Pancreas (tissue), 10 donors: ENCODE measurements around the gene CREB3L4. TPM values are rescaled to one million over a fixed set of nuclear protein-coding genes. Genes with fewer than 3 reads are reported as not detected.

Source experiments
- ATAC-seq, 4 donors: fragments of 200-7000 bp; cut with Tn5 transposase; one replicate each; pipeline versions ENCODE4 v1.8.0 to v1.9.1; 2020; ENCODE audit warnings: mild to moderate bottlenecking in 4 of 4, moderate library complexity in 4 of 4
- DNase-seq, 6 donors: peaks; one replicate each; pipeline ENCODE4 v3.0.0-alpha.2; 2020
- FAIRE-seq: peaks from 2 replicates; lab custom pipeline; 2012; peaks lifted over from hg19 to GRCh38; lab: Jason Lieb, UNC
- H3K27ac ChIP-seq, 4 donors: fragments of 200-600 bp; sonication (generic); 1 replicate in 3 of 4; 2 replicates in 1 of 4; pipeline versions ENCODE4 v1.5.0 to v1.8.0; 2020
- H3K27me3 ChIP-seq, 4 donors: fragments of 200-600 bp; one replicate each; pipeline ENCODE4 v1.8.0; 2021
- H3K36me3 ChIP-seq, 3 donors: fragments of 200-600 bp; sonication (generic) in 1 of 3; one replicate each; pipeline versions ENCODE4 v1.5.0 to v1.8.0; 2020 to 2021
- H3K4me1 ChIP-seq, 3 donors: fragments of 200-600 bp; one replicate each; pipeline ENCODE4 v1.8.0; 2021
- H3K4me3 ChIP-seq, 4 donors: fragments of 200-600 bp; sonication (generic) in 2 of 4; one replicate each; pipeline versions ENCODE4 v1.5.0 to v1.8.0; 2020 to 2021
- H3K9me3 ChIP-seq, 4 donors: fragments of 200-600 bp; one replicate each; pipeline ENCODE4 v1.8.0; 2021
- CTCF ChIP-seq, 4 donors: fragments of 200-600 bp; sonication (generic) in 3 of 4; IDR thresholded peaks; one replicate each; pipeline versions ENCODE4 v1.5.0 to v1.8.0; 2021; ENCODE audit warnings: antibody characterized with exemption in 4 of 4
- WGBS, 2 donors: extraction: QIAGEN DNeasy Blood & Tissue Kit; methylation state at CpG; one replicate each; pipeline ENCODE4 v1.1.7; 2013; 5-methylcytosine and 5-hydroxymethylcytosine counted together
- intact Hi-C, 3 donors: fragments of 100-400 bp; cut with DNase I; formaldehyde crosslinking; loops; one replicate each; pipeline versions ENCODE4 v1.11.1 to v1.14.2; 2022
- polyA plus RNA-seq, 2 donors: library from polyadenylated mRNA; stranded (reverse); fragments of 200-250 nt; gene quantifications; one replicate each; pipeline ENCODE4 v1.2.3, GENCODE V29; 2013
- total RNA-seq, 6 donors: library from RNA; stranded (reverse); fragmentation: NEBNext Ultra II Directional in 4 of 6; extraction: Animal tissue kit (Norgen Biotek cat#: 25700) in 4 of 6; gene quantifications; one replicate each; pipeline versions ENCODE4 v1.2.1 to v1.2.4, GENCODE V29; 2021 to 2023
- donor health status: healthy with polysubstance abuse.
- donor health status: DM: no; HTN: no; CAD: no; lungs with moderate emphysema.
- donor health status: DM: no; HTN: no; CAD: no.
- donor health status: control.
- donor health status: control.
- donor health status: Bipolar disorder and iron deficiency.
- donor health status: DM: yes; HTN: yes; CAD: no.
- donor health status: DM: no; HTN: no; CAD: no.
- donor health status: DM: no; HTN: no; CAD: no.
- donor health status: DM: yes; HTN: yes; CAD: no.

CREB3L4 gene
- total and polyA plus RNA-seq, 8 donors, result 6.5 to 19.6 (median 9.6) TPM

- FAIRE-seq, result no peak
- Histone ChIP-seq H3K27me3 (no peaks in the 10 kb centered on the region), H3K27ac (no peak overlapping the region), H3K4me3 (no peak overlapping the region), H3K9me3 (no peaks in the 10 kb centered on the region), H3K4me1 (no peaks in the 10 kb centered on the region), H3K36me3 (peaks cover 0 to 17% (median 10%) of the 10 kb centered on the region in 3 donors)
- WGBS, 2 donors, result 95 to 97% methylated on average over 34 of the region's 34 CpGs
- intact Hi-C loops, result loop anchor here in 1 of 3 donors (10.0 kb wide), 2 partner anchors 117 to 147 kb away; no protein-coding TSS in a partner anchor
- TF ChIP-seq CTCF (IDR thresholded peaks at IDR 0.05), result no peak
- no peak for ATAC-seq
- peak in 1 of 6 donors; percentile 61 for DNase-seq
Observed at GRCh38 chr1:153941826-153942725, 25.6 kb upstream of the CREB3L4 start.

- intact Hi-C loops, result loop anchor here in 1 of 3 donors (10.0 kb wide), 2 partner anchors 118 to 148 kb away; no protein-coding TSS in a partner anchor
- no peak for ATAC-seq
Observed at GRCh38 chr1:153942766-153943549, 24.7 kb upstream of the CREB3L4 start.

GRCh38 chr1:153944005-153944826, 23.5 kb upstream of the CREB3L4 start:
- Histone ChIP-seq H3K27ac (peak overlapping the region in 1 of 4 donors; percentile 93), H3K36me3 (peaks cover 0 to 18% (median 0%) of the 10 kb centered on the region in 3 donors), H3K4me1 (no peaks in the 10 kb centered on the region), H3K4me3 (peak overlapping the region in 1 of 4 donors; percentile 94), H3K27me3 (no peaks in the 10 kb centered on the region), H3K9me3 (no peaks in the 10 kb centered on the region)
- intact Hi-C loops, result loop anchor here in 1 of 3 donors (10.0 kb wide), 2 partner anchors 119 to 149 kb away; no protein-coding TSS in a partner anchor
- DNase-seq (peak in 1 of 6 donors; percentile 55), ATAC-seq (no peak), FAIRE-seq (no peak)
- 83 to 84% methylated on average over 14 to 15 of the region's 15 CpGs for WGBS, 2 donors
- TF ChIP-seq CTCF (IDR thresholded peaks at IDR 0.05), result no peak

More at GRCh38 chr1:153942766-153943549, 24.7 kb upstream of the CREB3L4 start:
- Histone ChIP-seq H3K27ac (no peak overlapping the region), H3K4me3 (no peak overlapping the region), H3K27me3 (no peaks in the 10 kb centered on the region), H3K4me1 (no peaks in the 10 kb centered on the region), H3K9me3 (no peaks in the 10 kb centered on the region), H3K36me3 (peaks cover 0 to 10% (median under 1%) of the 10 kb centered on the region in 3 donors)
- no peak for FAIRE-seq
- DNase-seq, result peak in 1 of 6 donors; percentile 66
- TF ChIP-seq CTCF (IDR thresholded peaks at IDR 0.05), result no peak
- WGBS, 2 donors, result 87 to 95% methylated on average over 11 of the region's 11 CpGs

- Histone ChIP-seq H3K9me3 (no peaks in the 10 kb centered on the region), H3K4me1 (no peaks in the 10 kb centered on the region), H3K27me3 (no peaks in the 10 kb centered on the region), H3K27ac (peak overlapping the region in 2 of 4 donors; percentile 91 to 93), H3K36me3 (peaks cover 0 to 15% (median 0%) of the 10 kb centered on the region in 3 donors), H3K4me3 (peak overlapping the region in 1 of 4 donors; percentile 94)
- DNase-seq (no peak), FAIRE-seq (no peak), ATAC-seq (no peak)
- intact Hi-C loops, result loop anchor here in 1 of 3 donors (10.0 kb wide), 2 partner anchors 120 to 150 kb away; no protein-coding TSS in a partner anchor
- WGBS, 2 donors, result 63 to 77% methylated on average over 3 of the region's 3 CpGs
- TF ChIP-seq CTCF (IDR thresholded peaks at IDR 0.05), result no peak
Observed at GRCh38 chr1:153944827-153945117, 22.9 kb upstream of the CREB3L4 start.
